ENCODE data around the gene GRK6. TPM values are rescaled to one million over a fixed set of nuclear protein-coding genes. Genes with fewer than 3 reads are reported as not detected.

Gene GRK6
- total RNA-seq, 1 donor from 2014 or later: 16.0 TPM

DNA sequence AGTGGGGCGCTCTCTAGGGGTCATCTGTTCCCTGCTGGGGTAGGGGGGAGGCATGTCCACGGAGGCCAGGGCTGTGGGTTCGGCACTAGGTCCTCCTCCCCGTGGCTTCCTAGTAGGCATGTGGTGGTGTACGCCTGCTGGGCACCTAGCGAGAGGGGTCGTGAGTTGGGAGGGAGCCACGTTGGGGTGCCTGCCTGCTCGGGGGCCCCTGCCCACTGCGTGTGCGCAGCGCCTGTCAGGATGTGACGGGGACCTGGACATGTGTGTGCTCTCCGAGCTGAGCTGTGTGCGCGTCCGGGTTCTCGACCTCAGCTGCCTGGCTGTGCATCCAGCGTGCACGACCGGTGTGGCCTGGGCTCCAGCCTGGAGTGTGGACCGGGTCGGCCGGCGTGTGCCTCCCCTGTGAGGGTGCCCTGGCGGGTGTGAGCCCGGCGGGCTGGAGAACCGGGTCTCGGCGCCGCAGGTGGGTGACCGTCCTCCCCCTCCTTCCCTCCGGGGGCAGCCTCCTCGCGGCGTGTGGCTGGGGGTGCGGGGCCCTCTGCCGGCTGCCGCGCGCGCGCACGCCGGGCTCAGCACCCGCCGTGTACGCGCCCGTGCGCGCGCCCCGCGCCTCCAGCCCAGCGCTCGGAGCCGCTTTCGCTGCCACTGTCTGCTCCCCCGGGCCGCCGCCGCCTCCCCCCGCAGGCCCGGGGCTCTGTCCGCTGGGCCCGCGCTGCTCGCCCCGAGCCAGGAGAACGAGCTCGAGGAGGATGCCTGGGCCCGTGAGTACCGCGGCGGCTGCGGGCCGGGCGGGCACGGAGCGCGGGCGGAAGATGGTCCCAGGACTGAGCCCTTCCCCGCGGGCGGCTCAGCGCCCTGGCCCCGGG is 20.0 kb downstream of the GRK6 start, which contains the start of gene PRR7:
TSS of gene PRR7 (plus strand) at position 615 of the 866 bp plus-strand sequence. CDS start 8,254 bp downstream, outside the sequence.
- intact Hi-C loops (cut with DNase I): no loop called here
- DNase-seq (peak; percentile 79), ATAC-seq (ENCODE audit: poor library complexity) (peak; percentile 69)

DNA sequence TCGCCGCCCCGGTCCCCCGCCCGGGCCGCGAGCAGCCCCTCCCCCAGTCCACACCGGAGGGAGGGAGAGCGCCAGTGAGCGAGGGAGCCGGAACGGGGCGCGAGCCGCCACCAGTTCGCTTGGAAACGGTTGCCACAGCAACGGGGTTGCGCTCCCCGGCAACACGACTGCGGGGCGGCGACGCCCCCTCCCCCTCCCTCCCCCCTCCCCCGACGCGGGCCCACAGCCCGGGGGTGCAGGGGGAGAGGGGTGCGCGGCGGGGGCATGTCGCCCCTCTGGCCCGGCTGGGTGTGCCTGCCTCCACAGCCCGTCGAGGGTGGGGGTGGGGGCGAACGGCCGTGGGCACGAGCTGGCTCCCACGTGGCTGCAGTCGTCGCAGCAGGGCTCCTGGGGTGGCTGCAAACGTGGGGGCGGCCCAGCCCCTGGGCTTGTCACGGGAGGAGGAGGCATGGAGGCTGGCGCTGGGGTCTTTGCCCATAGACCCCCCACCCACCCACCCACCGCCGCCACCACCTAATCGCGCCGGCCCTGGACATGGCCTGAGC is 20.7 kb downstream of the GRK6 start:
- ATAC-seq (ENCODE audit: poor library complexity): no peak
- no peak for DNase-seq
- intact Hi-C loops (cut with DNase I): no loop called here

DNA sequence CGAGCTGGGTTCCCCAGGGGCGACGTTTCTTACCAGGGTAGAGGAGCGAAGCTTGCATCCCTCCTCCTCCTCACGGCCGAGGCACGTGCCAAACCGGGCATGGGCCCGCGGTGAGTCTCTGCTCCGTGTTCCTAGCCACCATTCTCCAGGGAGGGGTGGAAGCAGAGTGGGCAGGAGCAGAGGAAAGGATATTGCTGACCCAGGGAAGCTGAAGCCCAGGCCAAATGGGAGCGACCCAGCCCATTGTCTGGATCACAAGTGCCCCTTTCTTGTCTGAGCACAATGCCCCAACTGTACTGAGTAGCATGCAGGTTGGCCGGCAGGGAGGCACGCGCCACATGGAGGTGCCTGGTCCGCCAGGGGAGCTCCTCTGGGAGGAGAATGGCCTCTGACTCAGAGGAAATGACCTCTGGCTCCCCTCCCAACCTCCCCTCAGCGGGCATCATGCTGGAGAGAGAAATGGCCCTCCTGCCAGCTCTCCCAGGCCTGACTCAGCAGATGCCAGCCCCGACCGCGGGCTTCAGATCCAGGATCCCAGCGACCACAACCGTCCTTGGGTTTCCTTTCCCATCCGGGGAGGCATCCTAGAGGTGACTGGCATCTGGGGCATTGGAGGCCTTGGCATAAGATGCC is 21.3 kb downstream of the GRK6 start:
- ATAC-seq (ENCODE audit: poor library complexity): peak; percentile 34
- intact Hi-C loops (cut with DNase I): no loop called here
- no peak for DNase-seq

DNA sequence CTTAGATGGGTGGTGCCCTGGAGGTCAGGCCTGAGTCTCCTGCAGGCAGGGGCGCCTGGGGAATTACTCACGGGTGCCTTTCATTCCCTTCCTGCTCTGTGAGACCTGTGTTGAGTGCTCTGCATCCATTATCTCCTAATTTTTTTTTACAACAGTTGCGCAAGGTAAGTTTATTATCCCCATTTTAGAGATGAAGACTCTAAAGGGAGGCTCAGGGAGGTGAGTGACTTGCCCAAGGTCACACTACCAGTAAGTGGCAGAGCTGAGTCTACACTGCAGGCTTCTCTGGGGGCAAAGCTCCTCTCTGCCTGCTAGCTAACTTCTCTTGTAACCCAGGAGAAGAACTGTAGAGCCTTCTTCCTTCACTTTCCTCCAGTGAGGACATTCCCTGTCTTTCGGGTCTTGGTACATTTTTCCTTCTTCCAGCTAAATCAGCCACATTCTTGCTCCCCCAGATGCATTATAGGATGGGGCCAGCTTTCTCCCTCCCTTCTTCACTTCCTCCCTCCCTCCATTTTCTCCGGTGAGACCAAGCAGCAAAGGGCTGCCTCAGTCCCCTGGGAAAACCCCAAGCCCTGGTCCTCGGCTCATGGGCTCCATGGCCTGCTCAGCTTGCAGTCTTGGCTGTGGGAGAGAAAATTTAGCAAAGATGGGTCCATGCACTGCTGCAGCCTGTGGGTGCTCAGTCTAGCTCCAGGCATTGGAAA is 21.9 kb downstream of the GRK6 start:
- ATAC-seq (ENCODE audit: poor library complexity) (no peak), DNase-seq (no peak)
- intact Hi-C loops (cut with DNase I): no loop called here

DNA sequence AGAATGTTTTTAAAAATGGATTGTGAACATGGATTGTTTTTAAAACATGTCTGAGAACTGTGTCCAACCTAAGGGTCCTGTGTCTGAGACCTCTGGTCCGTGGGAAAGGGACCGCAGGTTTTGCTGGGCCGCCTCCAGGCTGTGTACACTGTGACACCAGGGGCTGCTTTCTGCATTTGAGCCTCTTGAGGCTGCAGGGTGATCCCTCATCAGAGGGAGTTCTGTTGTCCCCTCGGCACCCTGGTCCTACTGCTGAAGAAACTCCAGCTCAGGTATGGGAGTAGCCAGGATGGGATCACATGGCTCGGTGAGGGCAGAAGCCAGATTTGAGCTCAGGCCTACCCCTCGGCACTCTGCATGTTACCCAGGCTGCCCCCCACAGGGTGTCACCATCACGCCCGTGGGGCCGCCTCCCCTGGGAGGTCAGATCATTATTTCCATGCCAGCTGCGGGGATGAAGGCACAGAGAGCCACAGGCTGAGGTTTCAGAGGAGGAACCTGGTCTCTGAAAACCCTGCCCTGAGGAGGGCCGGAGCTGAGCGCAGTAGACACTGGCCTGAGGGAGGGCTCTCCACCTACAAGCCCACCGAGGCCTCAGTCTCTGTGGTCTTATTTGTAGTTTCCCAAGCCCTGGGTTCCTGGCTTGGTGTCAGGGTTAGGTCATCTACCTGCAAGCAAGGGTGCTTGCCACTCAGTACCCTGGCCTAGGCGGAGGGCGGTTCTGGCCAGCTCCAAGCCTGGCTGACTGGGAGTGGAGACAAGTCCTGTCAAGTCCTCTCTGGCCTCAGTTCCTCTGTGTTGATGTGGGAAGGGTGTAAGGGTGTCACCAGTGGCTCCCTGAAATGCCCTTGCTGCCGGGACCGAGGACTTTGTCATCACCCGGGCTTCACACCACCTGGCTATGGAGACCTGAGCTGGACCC is 22.9 kb downstream of the GRK6 start:
- ATAC-seq (ENCODE audit: poor library complexity) (no peak), DNase-seq (no peak)
- intact Hi-C loops (cut with DNase I): no loop called here

DNA sequence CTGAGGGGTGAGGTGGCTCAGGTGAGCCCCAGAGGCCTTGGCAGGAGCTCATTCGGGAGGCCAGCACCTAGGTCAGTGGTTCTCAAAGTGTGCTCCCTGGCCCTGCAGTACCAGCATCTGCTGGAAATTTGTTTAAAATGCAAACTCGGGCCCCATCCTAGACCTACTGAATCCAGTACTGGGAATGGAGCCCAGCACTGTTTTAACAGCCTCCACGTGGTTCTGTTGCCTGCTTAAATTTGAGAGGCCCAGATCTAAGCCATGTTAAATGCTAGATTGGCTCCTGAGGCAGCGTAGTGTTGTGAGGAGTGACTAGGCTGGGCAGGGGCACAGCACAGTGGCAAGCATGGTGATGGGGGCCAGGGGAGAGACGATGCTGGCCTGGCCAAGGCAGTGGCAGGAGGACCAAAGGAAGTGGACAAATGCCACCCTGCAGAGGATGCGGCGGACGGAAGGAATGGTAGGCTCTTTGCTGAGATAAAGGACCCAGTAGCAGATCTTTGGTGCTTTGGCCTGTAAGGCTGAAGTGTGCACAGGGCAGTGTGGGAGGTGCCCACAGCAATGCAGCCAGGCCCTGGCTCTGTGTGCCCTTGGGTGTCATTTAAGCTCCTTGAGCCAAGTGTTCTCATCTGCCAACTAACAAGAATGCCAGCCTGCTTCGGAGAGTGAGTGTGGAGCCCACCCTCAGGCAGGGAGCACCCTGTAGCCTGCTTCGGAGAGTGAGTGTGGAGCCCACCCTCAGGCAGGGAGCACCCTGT is 24.4 kb downstream of the GRK6 start:
- intact Hi-C loops (cut with DNase I): no loop called here
- DNase-seq: no peak

DNA sequence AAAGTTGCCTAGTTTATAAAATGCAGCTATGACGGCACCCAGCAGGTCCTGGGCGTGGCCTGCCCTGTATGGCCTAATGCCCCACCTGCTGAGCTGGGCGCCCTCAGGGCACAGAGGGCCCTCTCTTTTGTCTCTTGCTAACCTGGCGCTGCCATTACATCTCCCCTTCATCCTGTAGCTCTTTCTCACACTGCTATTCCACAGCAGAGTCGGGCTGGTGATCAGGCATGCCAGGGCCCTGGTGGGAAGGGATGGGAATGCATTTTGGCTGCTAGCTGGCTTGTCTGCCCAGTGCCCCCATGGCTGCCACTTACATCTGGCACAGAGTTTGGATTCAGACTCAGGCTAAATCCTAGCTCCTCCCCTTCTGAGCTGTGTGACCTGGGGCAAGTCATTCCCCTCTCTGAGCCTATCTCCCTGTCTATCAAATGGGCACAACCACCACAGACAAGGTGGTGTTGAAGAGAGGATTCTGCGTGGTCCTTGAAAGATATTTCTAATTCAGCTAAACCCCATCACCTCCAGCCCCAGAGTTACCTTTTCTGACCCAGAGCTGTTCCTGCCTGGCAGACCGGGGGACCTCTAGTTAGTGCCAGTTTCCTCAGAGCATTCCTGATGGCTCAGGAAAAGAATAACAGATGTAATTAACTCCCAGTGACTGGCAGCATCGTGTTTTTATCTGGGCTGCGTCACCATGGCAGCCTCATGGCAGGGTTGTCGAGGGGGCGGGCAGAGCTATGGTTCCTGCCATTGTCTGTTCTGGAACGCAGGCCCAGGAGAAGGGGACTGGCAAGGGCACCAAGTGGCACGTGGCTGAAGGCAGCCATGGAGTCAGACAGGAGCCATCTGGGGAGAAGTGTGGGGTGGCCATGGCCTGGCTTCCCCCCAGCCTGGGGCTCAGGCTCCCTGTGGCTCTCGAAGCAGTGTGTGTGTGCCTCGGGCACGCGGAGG is 26.5 kb downstream of the GRK6 start:
- intact Hi-C loops (cut with DNase I): no loop called here
- DNase-seq (no peak), ATAC-seq (ENCODE audit: poor library complexity) (no peak)

More for the DNA sequence above, 24.4 kb downstream of the GRK6 start:
- ATAC-seq (ENCODE audit: poor library complexity): no peak

DNA sequence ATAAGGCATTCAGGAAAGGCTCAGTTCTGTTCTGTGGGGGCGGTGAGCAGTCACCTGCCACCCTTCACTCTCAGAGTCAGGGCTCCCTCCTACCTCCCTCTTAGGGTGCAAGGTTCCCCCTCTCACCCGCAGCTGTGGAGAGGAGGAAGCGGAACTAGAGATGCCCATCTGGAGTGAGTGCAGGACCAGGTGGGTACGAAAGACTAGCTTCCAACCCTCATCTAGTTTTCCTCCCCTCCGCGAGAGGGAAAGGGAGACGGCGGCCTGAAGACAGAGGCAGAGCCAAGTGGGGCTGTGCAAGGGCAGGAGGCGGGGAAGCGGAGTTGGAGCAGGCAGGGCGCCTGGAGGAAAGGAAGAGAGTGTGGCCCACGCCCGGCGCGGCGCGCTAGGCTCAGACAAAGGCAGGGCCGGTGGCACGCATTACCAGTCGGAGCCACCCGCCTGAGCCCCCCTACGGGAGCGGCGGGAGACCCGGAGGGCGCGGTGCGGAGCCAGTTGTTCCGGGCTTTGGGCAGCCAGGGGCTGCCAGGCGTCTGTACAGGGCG is 27.4 kb downstream of the GRK6 start:
- DNase-seq: peak; percentile 69
- ATAC-seq (ENCODE audit: poor library complexity): peak; percentile 6
- intact Hi-C loops (cut with DNase I): loop anchor here (2.0 kb wide), 2 partner anchors 47 to 51 kb away; no protein-coding TSS in a partner anchor

DNA sequence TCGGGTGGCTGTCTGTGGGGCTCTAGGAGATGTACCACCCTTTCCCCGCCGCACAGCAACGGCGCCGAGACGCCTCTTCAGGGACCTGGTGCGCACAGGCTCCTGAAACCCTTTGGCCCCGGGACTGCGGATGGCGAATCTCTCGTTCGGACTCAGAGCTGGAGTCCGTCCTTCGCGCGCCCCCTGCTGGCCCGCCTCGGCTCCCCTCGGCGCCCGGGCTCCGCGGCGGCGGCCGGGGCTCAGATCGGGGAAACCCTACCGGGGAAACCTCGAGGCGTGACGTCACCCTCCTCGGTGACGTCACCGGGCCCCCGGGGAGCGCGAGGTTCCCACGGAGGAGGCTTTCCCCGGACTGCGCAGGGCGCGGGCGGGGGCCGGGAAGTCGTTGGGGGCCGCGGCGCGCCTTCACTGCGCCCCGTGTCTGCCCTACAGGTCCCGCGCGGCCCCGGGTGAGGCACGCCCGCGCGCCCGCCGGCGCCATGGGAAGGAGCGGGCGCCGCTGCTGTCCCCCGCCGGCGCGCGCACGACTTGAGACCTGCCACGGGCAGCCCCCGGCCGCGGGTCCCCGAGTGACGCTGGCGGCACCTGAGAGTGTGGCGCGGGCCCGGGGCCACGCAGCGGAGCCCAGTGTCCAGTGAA is 28.0 kb downstream of the GRK6 start:
- intact Hi-C loops (cut with DNase I): loop anchor here (2.0 kb wide), 2 partner anchors 46 to 52 kb away; no protein-coding TSS in a partner anchor
- peak; percentile 77 for ATAC-seq (ENCODE audit: poor library complexity)
- DNase-seq: peak; percentile 94

DNA sequence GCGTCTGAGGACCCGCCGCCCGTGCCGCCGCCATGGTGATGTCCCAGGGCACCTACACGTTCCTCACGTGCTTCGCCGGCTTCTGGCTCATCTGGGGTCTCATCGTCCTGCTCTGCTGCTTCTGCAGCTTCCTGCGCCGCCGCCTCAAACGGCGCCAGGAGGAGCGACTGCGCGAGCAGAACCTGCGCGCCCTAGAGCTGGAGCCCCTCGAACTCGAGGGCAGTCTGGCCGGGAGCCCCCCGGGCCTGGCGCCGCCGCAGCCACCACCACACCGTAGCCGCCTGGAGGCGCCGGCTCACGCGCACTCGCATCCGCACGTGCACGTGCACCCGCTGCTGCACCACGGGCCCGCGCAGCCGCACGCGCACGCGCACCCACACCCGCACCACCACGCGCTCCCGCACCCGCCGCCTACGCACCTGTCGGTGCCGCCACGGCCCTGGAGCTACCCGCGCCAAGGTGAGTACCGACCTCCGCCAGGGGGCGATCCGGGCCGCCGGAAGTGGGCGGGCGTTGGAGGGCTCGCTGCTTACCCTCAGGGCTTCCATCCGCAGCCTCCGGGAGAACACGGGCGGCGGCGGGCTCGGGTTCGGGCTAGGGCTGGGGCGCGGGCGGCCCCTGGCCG is 28.7 kb downstream of the GRK6 start:
- intact Hi-C loops (cut with DNase I): loop anchor here (2.0 kb wide), 2 partner anchors 46 to 52 kb away; no protein-coding TSS in a partner anchor
- DNase-seq (peak; percentile 88), ATAC-seq (ENCODE audit: poor library complexity) (peak; percentile 65)

DNA sequence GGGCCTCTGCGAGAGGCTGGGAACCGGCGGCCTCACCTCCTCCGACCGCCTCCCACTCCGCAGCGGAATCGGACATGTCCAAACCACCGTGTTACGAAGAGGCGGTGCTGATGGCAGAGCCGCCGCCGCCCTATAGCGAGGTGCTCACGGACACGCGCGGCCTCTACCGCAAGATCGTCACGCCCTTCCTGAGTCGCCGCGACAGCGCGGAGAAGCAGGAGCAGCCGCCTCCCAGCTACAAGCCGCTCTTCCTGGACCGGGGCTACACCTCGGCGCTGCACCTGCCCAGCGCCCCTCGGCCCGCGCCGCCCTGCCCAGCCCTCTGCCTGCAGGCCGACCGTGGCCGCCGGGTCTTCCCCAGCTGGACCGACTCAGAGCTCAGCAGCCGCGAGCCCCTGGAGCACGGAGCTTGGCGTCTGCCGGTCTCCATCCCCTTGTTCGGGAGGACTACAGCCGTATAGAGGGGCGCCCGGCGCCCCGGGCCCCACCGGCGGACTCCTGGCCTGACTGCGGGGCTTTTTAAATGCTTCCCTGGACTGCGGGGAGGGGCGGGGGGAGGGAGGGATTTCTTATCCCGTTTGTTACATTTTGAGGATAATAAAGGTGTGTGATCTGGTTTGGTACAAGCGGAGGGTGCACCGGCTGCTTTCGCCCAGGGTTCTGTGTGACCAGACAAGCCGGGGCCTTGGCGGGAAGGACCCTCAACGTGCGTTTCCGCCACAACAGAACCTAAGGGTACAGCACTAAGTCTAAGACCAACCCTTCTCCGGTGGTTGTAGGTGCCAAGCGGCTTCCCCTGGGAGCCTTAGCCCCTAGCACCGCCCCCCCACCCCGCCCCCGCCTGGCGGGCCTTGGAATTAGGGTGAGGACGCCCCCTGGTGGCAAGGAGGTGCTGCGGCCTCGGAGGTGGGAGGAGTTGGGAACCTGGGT is 29.4 kb downstream of the GRK6 start:
- DNase-seq (peak; percentile 95), ATAC-seq (ENCODE audit: poor library complexity) (peak; percentile 74)
- intact Hi-C loops (cut with DNase I): loop anchor here (2.0 kb wide), 2 partner anchors 45 to 53 kb away; no protein-coding TSS in a partner anchor

DNA sequence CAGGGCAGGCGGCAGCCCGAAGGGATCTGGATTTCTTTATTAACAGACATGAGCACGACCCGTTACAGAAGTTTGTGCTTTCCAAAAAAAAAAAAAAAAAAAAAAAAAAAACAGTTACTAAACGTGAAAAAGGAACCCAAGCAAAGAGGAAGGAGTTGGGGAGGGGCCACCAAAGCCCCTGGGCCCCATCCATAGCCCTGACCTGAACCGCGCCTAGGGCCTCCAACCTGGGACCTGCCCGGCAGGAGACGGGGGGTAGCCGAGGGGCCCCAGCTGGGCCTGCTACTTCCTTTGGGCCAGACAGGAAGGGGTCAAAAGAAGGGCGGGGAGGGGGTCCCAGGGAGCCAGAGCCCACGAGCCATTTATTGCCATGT is 30.1 kb downstream of the GRK6 start:
- intact Hi-C loops (cut with DNase I): no loop called here
- no peak for ATAC-seq (ENCODE audit: poor library complexity)
- DNase-seq: no peak

DNA sequence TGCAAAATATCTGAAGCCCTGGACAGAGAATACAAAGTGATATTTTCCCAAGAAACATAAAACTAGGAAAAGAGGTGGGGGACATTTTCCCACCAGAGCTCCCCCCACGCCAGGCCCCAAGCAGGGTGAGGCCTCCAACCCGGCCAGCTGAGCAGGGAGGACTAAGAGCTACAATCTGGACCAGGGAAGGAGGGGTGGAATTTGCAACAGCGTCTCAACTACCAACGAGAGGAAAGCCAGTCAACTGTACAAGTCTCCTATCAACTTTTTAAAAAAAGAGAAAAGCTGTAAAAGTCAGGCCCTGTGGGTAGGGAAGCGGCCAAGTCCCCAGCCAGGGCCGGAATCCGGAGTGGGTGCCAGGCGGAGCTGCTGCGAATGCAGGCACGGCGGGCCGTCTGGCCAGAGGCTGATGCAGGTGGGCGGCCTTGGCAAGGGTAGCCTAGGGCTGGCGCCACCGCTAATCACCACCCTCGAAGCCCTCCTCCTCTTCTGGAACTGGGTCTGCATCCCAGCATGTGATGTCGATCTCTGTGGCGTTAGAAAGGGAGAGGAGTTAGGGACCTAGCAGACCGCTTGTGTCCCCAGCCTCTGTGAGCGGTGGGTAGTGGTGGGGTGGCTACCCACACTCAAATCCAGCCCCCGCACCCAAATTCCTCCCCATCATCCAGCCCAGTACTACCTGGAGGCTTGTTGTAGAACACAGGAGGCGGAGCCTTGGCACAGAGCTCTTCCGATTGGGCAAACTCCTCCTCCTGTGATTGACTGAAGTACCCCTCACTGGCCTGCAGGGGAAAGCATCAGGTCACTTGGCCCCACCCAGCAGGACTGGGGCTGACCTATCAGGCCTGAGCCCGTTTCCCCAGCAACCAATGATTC is 30.7 kb downstream of the GRK6 start:
- intact Hi-C loops (cut with DNase I): no loop called here
- ATAC-seq (ENCODE audit: poor library complexity): peak; percentile 19
- DNase-seq: peak; percentile 81

Data from Right ventricle myocardium superior (tissue), 1 donor.